Smooth muscle cell (in vitro differentiated cells): ENCODE data around the gene TUSC2. TPM values are rescaled to one million over a fixed set of nuclear protein-coding genes. Genes with fewer than 3 reads are reported as not detected.
A peak's percentile ranks its signal among the peaks of the same experiment; 100 is the strongest.

ENCODE experiments used
- DNase-seq: peaks from one replicate; lab custom pipeline; 2025; ENCODE audit not compliant: unreplicated experiment; lab: John Stamatoyannopoulos, UW
- H2AFZ ChIP-seq: fragments of 200-600 bp; sonication (generic); 2 replicates; pipeline ENCODE4 v1.6.0; 2016; ENCODE audit warnings: antibody characterized with exemption, low read depth, mild to moderate bottlenecking
- H3F3A ChIP-seq: fragments of 200-600 bp; sonication (generic); 2 replicates; pipeline ENCODE4 v1.6.0; 2017; ENCODE audit warnings: antibody characterized with exemption, low read depth
- H3K27ac ChIP-seq: fragments of 200-600 bp; sonication (generic); 2 replicates; pipeline ENCODE4 v1.5.1; 2016; ENCODE audit warnings: low read depth, mild to moderate bottlenecking
- H3K27me3 ChIP-seq: fragments of 200-600 bp; sonication (generic); 2 replicates; pipeline ENCODE4 v1.6.1; 2016; ENCODE audit warnings: low read depth, mild to moderate bottlenecking
- H3K36me3 ChIP-seq: fragments of 200-600 bp; sonication (generic); 2 replicates; pipeline ENCODE4 v1.5.1; 2016; ENCODE audit warnings: low read depth
- H3K4me1 ChIP-seq: fragments of 200-600 bp; sonication (generic); 2 replicates; pipeline ENCODE4 v1.5.1; 2016; ENCODE audit warnings: low read depth
- H3K4me2 ChIP-seq: fragments of 200-600 bp; sonication (generic); 2 replicates; pipeline ENCODE4 v1.6.0; 2016; ENCODE audit warnings: mild to moderate bottlenecking
- H3K4me3 ChIP-seq: fragments of 200-600 bp; sonication (generic); 2 replicates; pipeline ENCODE4 v1.5.1; 2016; ENCODE audit warnings: mild to moderate bottlenecking
- H3K79me2 ChIP-seq: fragments of 200-600 bp; sonication (generic); 2 replicates; pipeline ENCODE4 v1.6.0; 2016; ENCODE audit warnings: low read depth, mild to moderate bottlenecking
- H3K9ac ChIP-seq: fragments of 200-600 bp; sonication (generic); 2 replicates; pipeline ENCODE4 v1.6.0; 2016; ENCODE audit warnings: low read depth
- H3K9me3 ChIP-seq: fragments of 200-600 bp; sonication (generic); replicated peaks from 2 replicates; pipeline ENCODE4 v1.5.1; 2016; ENCODE audit warnings: low read depth
- H4K20me1 ChIP-seq: fragments of 200-600 bp; sonication (generic); 2 replicates; pipeline ENCODE4 v1.6.0; 2016; ENCODE audit warnings: low read depth
- WGBS: methylation state at CpG from one replicate; pipeline ENCODE4 v1.1.7; 2016; ENCODE audit warnings: low lambda C conversion rate; 5-methylcytosine and 5-hydroxymethylcytosine counted together
- polyA plus RNA-seq: library from polyadenylated mRNA; unstranded; fragments of >200 nt; fragmentation: Nextera tagmentation; extraction: Ambion mirVana; gene quantifications from 2 replicates; pipeline ENCODE4 v1.2.1, GENCODE V29; 2016
- total RNA-seq: library from RNA; depleted of rRNA; stranded (reverse); fragments of >200 nt; gene quantifications from 2 replicates; pipeline ENCODE4 v1.2.3, GENCODE V29; 2014
- TF ChIP-seq, protein P1 (sequence below): fragments of 200-600 bp; sonication (generic); IDR thresholded peaks from 2 replicates; pipeline ENCODE4 v1.5.1; 2017; ENCODE audit warnings: borderline replicate concordance, mild to moderate bottlenecking, antibody characterized with exemption; ENCODE audit not compliant: insufficient read depth, poor library complexity, severe bottlenecking

Gene TUSC2
- total and polyA plus RNA-seq, 2 experiments from 2014 or later = 25.1 to 53.4 TPM

DNA sequence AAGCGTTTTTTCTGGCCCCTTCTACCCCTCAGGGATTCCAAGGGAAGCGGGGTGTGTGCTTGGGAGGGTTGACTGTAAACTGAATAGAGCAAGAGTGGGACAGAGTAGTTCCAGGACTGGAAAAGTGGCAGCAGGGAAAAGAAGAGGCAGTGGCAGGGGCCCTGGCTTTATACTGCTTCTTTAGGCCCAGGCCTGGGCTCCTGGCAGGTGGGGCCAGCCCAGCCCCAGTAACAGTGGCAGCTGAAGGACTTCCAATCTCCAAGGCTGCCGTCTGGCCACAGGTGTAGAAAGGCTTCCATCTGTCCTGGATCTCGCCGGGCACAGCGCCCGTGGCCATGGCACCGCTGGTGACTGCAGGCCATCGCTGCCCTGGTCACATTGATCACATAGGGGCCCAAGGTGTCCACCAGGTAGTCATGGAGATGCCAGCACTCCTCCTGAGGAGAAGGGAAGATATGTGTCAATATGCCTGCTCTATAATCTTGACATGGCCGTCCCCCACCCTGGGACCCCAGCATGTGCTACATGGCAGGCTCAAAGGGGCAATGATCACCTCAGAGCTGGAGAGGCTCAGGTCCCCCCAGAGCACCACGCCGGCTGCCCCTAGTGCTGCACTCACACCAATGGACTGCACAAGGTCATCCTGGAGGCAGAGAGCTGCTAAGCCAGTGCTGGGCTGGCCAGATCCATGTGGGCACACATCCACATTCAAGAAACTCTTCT is 34.8 kb downstream of the TUSC2 start:
- DNase-seq = no peak
- Histone ChIP-seq H3K4me3 (peak overlapping the region; percentile 44), H3K4me2 (peak overlapping the region; percentile 82), H3F3A (no peaks in the 10 kb centered on the region), H3K9ac (no peak overlapping the region), H3K27ac (peak overlapping the region; percentile 10), H3K9me3 (no peaks in the 10 kb centered on the region), H4K20me1 (no peaks in the 10 kb centered on the region), H2AFZ (no peak overlapping the region), H3K36me3 (no peaks in the 10 kb centered on the region), H3K27me3 (no peaks in the 10 kb centered on the region), H3K79me2 (peaks cover 11% of the 10 kb centered on the region), H3K4me1 (peaks cover 11% of the 10 kb centered on the region)
- 88% methylated on average over 12 of the region's 12 CpGs for WGBS
- TF ChIP-seq, protein P1, sequence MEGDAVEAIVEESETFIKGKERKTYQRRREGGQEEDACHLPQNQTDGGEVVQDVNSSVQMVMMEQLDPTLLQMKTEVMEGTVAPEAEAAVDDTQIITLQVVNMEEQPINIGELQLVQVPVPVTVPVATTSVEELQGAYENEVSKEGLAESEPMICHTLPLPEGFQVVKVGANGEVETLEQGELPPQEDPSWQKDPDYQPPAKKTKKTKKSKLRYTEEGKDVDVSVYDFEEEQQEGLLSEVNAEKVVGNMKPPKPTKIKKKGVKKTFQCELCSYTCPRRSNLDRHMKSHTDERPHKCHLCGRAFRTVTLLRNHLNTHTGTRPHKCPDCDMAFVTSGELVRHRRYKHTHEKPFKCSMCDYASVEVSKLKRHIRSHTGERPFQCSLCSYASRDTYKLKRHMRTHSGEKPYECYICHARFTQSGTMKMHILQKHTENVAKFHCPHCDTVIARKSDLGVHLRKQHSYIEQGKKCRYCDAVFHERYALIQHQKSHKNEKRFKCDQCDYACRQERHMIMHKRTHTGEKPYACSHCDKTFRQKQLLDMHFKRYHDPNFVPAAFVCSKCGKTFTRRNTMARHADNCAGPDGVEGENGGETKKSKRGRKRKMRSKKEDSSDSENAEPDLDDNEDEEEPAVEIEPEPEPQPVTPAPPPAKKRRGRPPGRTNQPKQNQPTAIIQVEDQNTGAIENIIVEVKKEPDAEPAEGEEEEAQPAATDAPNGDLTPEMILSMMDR = no peak

DNA sequence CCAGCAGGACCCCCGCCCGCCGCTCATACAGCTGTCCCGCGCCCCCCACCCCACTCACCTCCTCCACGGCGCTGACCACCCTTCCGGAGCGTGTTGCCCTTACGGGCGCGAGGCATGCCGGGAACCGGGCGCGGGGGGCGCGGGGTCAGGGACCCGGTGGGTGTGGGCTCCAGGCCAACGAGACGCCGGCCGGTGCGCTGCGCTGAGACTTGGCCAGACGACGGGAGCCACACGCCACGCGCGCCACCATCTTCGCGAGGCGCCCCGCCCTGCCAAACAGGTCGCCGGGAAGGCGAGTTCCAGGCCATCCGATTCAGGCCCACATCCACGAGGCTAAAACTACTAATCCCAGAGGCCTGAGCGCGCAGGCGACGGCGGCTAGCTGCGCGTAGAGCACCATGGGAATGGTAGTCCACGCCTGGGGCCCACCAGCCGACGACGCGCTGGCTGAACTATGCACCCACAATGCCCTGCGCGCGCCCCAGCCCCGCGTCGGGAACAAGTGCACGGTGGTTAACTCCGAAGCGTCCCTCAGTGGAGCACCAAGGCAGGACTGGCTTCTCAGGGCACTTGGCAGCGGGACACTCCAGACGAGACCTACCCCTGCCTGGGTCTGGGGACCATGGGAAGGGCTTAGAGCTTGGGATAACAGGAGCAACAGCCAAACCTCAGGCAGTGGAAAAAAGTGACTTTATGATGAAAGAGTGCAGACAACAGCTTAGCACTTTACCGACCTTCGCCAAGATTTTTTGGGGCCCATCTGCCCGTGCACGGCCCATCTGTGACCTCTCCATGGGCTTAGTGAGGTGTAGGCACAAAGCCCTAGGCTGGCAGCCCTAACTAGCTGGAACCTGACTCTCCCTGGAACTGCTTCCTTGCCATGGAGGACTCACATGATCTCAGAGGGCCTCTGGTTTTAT is 35.6 kb downstream of the TUSC2 start, which contains the start of gene IFRD2:
Gene IFRD2 (minus strand): TSS at position 271 of the 920 bp plus-strand sequence. CDS start 155 bp downstream, at position 116.
- peak; percentile 78 for DNase-seq
- peaks cover 11% of the 10 kb centered on the region for H3K79me2 ChIP-seq
- no peaks in the 10 kb centered on the region for H3K9me3 ChIP-seq
- H3K4me1 ChIP-seq = peaks cover 10% of the 10 kb centered on the region
- H4K20me1 ChIP-seq = no peaks in the 10 kb centered on the region
- H3K27me3 ChIP-seq = no peaks in the 10 kb centered on the region
- peak within 1 kb of the TSS; percentile 47 for H2AFZ ChIP-seq
- peak within 1 kb of the TSS; percentile 89 for H3K9ac ChIP-seq
- TF ChIP-seq, protein P1 = no peak
- no peaks in the 10 kb centered on the region for H3K36me3 ChIP-seq
- H3K4me3 ChIP-seq = peak within 1 kb of the TSS; percentile 84
- H3F3A ChIP-seq = no peaks in the 10 kb centered on the region
- WGBS = 7% methylated on average over 51 of the region's 67 CpGs
- H3K4me2 ChIP-seq = peak within 1 kb of the TSS; percentile 98
- peak within 1 kb of the TSS; percentile 72 for H3K27ac ChIP-seq

DNA sequence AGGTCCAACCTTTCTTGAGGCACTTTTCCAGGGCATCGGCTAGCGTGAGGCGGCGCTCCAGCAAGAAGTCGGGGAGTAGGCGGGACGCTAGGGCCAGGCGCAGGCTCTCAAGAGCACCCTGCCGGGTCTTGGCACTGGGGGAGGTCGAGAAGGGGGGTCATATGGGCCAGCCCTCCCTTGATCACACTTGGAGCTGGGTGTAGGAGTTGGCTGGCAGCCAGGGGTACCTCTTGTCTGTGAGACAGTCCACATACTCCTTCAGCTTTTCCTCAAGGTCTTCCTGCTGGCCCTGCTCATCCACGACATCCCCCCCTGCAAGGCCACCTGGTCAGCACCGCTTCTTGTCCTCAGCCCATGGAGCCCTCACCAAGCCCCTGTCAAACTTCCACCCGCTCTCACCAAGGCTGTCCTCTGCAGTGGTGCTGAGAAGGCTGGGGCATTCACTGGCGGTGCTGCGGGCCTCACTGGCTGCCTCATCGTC is 37.8 kb downstream of the TUSC2 start:
- Histone ChIP-seq H3K79me2 (peaks cover 11% of the 10 kb centered on the region), H3F3A (no peaks in the 10 kb centered on the region), H3K4me2 (no peak overlapping the region), H4K20me1 (no peaks in the 10 kb centered on the region), H3K27ac (no peak overlapping the region), H2AFZ (no peak overlapping the region), H3K36me3 (no peaks in the 10 kb centered on the region), H3K27me3 (no peaks in the 10 kb centered on the region), H3K4me3 (no peak overlapping the region), H3K4me1 (peaks cover 10% of the 10 kb centered on the region), H3K9ac (no peak overlapping the region), H3K9me3 (no peaks in the 10 kb centered on the region)
- no peak for DNase-seq
- TF ChIP-seq, protein P1 = no peak
- WGBS = 96% methylated on average over 16 of the region's 16 CpGs
